NCI-H187 (cell line): ENCODE measurements around the gene NET1.

ENCODE experiments used
- DNase-seq, 2 experiments: peaks; one replicate each; lab custom pipeline; 2025; lab: John Stamatoyannopoulos, UW

NET1 gene

DNA sequence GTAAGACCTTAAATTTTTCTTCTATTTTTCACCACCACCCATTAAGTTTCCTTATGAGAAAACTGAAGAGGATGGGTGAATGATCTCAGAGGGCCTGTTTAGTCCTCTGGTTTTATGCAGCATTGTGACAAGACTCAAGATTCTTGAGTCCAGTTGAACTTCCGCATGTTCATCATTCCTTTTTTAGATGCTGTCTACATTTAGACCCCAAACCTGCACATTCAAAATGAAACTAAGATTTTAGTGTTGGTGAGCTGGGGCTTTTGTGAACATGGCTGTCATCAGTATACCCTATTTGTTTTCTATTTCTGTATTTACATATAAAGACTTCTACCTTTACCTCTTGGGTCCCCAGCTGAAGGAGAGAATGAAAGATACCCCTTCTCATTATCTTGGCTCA, 31.1 kb downstream of the NET1 start:
- DNase-seq: no peak

DNA sequence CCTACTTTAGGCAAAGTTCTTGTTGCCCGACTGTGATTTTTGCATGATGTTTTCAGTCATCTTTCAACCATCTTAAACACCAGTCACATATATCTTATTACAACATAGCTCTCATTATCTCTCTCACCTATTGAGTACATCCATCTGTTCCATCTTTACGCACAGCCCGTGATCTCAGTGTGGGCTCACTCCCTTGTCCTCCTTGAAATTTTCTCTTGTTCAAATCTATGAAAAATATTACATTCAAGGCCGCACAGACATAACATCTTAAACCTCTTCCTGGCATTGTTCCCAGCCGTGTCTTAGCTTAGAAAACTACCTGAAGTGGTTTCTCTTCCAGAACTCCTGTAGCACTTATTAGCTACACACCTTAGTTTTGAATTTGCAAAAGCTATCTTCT, 32.6 kb downstream of the NET1 start:
- no peak for DNase-seq

DNA sequence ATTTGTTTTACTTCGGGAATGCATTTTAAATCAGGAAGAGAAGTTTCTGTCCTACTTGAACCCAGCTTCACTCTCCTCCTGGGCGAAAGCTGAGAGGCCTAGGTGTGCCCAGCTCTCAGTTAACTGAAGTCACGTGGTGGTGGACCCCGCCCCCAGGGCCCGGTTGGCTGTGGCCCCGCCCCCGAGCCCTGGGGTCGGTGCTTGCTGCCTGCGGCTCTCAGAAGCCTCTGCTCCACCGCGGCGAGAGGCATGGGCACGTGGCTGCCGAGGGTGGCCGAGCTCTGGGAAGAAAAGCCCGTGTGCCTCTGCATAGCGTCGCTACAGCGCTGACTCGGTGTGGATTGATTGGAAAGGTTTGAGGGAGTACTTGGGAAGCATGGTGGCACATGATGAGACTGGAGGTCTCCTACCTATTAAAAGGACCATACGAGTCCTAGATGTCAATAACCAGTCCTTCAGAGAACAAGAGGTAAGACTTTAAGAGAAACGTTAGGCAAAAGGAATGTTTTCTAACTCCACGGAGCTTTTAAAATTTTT, 34.1 kb downstream of the NET1 start:
- peak; percentile 85 to 87 for DNase-seq

DNA sequence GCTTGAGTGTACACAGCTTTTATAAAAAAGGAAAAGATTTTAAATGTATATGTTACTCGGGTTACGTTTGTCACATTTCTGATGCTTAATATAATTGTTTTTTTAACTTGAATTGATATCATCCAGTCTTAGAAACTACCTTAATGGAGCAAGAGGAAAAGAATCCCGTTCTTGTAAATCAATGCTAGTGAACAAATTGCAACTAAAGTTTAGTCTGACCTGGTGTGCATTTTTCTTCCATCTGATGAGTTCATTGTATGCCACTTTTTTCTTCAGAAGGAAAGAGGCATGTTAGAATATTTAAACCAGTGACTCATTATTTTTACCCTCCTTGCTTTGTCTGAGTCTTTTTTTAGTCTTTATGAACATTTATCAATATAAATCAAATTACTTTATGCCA, 34.7 kb downstream of the NET1 start:
- DNase-seq: no peak

DNA sequence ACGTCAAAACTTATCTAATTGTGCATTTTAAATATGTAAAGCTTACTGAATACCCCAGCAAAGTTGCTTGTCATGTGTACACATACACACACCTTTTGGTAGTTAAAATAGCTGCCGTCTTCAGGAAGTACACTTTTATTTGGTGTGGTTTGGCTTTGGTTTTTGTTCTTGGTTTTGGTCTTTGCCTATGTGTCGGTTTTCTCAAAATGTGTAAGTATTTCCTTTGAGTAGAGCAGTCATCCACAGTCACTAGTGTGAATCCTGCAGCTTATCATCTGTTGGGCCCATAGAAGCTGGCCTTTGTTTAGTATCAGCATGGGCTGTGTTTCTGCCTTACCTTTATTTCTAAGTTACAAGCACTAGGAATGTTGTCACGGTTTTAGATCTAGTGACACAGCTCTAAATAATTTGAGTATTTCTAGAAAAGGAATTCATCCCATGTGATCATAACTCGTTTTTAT, 35.3 kb downstream of the NET1 start:
- DNase-seq: no peak

DNA sequence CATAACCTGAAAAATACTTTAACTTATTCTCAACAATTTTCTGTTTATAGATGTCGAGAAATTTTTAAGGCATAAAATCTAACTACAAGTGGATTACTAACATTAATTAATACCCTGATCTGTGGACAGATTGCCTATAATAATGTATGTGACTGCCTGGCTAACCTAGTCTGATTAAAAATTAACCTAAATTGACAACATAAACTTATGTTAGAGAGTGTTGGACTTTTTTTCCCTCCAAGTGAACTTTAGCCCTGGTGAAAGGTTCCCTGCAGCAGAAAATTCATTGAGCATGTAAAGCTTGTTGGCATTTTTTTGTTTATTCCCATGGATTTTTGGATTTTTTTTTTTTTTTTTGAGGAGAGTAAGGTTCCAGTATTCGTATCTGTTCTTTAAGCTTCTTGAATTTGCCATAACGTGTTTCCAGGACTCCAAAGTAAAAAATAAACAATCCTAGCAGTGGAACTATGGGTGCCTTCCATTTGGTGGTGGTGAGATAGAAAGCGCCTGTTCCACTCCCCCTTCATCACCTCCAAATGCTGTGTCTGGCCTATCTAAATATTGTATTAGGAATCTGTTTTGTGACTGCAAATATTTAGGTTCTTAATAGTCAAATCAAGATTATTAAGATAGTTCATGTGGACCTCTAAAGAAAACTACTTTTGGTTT, 36.1 kb downstream of the NET1 start:
- no peak for DNase-seq

DNA sequence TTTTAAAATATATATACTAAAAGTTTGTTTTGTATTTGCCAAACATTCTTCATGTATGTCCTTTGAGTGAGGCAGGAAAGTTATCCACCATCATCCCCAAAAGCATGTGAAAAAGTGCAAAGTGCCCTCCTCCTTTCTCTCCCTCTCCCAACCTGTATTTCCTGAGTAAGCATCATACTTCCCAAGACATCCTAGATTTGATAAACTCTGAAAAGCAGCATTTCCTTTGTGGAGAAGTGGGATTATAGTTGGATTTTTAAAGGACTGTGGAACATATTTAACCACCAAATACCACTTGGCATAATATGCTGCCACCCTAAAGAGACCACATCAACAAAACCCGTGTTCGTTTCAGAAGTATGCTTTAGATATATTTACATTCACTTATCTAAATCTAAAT, 36.9 kb downstream of the NET1 start:
- DNase-seq: no peak

DNA sequence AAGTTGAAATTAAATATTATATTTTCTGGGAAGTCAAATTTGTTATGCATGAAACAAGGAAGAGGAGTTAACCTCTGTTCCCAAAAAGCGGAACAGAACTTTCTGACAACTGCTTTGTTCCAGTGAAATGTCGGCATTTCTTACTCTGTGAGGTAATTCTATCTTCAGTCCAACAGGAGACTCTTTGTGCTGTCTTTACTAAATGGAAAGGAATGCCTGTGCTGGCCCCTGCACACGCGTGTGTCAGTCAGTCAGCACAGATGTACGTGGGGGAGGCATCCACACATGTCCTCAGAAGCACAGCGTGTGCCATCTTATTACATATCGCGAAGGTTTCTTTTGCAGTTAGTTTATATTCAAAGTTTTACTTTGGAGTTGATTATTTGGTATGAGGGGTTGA, 37.5 kb downstream of the NET1 start:
- no peak for DNase-seq

DNA sequence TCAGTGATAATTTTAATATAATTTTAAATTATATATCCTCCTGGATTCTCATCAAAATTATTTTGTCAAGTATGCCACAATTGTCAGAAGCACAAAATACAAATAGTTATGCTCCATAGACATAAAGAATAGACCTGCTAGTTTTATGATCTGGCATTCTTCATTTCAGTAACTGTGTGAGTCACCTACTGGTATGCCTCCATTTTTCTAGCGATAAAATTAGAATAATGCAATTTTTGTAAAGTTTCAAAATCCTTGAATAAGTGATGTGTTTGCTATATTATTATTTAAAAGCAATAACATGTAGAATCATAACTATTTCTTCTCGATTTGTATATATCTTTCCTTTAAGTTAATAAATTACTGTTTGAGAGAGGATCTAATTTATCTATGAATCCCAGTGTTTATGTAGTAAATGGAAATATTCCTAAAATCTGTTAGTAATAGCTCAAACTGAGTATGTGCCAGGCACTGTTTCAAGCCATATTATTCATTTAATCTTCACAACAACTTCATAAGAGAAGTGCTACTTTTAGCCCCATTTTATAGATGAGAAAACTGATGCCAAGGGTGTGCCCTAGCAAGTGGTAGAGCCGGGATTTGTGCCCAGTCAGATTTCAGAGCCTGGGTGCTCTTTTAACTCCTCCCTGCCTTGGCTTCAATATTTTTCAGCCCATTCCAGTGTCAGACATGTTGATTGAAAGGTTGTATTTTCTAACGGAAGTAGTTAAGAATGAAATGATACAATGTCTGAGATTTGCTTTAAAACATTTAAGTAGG, 38.4 kb downstream of the NET1 start:
- no peak for DNase-seq

DNA sequence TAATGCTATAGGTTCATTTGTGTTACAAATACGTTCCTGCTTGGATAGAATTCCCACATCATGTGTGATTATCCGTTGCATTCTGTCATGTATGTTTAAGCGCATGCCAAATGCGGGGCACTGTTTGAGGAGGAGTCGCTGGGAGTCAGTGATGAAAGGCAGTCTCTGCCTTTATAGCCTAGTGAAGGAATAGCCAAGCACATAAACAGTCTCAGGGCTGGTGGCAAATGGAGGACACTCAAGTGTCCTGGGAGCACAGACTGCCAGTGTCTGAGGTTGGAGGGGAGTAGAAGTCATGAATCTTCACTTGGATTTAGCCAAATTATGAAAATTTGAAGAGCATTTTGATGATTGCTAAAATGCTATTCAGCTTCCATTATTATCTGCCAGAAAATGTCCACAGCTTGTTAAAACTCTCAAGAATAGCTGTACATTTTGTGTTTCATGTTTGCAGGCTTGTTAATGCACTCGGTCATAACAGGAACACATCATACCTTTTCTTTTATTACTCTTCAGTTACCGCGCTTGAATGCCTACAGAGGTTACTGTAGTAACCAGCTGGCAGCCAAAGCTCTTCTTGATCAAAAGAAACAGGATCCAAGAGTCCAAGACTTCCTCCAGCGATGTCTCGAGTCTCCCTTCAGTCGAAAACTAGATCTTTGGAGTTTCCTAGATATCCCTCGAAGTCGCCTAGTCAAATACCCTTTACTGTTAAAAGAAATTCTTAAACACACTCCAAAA, 41.6 kb downstream of the NET1 start:
- peak; percentile 14 to 35 for DNase-seq

DNA sequence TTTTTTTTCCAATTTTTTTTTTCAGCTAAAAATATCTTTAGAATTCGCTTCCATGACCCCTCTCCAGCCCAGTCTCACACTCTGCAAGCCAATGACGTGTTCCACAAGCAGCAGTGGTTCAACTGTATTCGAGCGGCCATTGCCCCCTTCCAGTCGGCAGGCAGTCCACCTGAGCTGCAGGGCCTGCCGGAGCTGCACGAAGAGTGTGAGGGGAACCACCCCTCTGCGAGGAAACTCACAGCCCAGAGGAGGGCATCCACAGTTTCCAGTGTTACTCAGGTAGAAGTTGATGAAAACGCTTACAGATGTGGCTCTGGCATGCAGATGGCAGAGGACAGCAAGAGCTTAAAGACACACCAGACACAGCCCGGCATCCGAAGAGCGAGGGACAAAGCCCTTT, 44.2 kb downstream of the NET1 start:
- no peak for DNase-seq

DNA sequence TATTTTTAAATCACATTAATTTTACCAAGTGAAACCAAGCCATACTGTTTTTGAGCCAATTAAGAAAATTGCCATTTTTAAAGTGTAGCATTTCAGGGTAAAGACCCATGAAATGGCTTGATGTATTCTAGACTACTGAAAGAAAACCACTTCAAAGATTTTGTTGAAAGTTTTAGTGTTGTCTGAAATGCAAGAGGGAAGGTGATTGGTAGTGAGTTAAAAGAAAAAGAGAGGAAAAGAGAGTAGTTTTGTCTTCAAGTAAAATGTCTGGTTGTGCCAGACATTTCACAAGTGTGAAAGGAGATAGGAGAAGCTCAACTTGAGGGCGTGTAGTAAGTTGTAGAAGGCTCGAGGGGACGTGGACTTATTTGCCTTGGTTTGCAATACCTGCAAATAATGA, 45.4 kb downstream of the NET1 start:
- no peak for DNase-seq

DNA sequence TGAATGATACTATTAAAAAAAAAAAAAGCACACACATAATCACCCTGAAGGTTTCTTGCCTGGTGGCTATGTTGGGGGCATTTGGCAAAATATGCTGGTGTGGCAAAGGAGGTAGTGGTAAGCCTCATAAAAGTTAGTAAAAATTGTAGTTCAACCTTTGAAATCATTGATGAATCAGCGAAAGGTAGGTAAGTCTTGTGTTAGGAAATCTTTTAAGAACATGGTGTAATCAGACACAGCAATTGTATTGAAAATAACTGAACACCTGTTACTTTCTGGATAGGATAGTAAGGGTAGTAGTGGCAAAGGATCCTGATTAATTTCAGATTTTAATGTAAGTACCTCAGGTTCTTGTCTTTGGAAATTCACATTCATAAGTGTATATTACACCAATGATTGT, 46.1 kb downstream of the NET1 start:
- no peak for DNase-seq

DNA sequence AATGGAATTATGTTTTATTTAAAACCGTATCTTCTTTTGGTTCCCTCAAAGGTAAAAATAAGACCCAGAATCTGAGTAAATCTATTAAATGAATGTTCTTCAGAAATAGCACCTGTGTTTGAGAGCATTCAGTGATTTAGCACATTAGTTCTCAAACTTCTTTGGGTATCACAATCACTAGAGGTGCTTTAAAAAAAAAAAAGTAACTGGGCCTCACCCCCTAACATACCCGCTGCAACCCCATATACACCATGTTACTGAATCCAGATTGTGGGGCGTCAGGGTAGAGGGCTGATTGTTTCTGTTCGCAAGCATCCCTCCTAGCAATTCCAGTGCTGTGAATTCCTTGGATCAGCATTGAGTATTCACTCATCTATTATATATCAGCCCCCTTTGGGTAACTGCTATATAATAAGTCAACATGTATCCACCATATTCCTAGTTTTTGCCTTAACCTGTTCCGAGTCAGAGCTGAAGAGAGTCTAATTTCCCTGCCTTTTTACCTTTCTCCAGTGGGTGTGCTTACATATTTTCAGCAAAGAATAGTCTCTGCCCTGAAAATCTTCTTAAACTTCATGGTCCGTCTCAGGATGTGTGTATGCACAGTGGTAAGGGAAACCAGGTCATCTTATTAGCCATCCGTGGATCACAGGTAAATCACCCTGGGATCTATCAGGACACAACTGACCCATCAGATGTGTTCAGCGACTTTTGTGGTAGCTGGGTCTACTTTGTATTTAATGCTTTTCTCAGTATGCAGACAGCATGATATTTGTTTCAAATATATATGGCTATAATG, 46.8 kb downstream of the NET1 start:
- DNase-seq: no peak

DNA sequence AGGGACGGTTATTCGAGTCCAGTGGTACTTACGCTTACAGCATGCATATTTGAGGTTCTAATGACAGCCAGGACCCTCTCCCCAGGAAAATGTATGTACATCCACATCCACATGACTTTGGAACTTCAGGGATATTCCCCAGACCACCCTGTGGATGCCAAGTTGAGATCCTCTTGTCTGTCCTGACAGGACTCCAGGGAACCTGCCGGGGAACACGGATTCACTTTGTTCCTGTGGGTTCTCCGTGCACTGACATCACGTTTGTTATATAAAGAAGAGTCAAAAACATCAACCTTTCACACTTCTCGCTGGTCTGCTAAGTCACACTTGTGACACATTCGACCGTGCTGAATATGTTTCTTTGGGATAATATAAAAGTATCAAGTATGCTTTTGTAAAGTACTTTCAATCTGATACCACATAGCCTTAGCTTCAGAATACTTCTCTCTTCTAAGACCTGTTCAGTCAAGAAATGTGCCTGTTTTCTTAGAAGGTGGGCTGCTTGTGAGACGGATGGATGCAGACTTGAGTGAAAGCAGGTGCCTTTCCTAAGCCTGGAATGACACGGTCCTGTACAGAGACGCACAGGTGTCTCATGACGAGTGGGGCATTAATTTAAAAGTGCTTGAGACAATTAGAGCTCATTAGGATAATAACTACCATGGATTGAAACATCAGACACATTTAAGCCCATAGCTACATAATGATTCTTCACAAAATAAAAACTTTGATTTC, 48.3 kb downstream of the NET1 start:
- no peak for DNase-seq

DNA sequence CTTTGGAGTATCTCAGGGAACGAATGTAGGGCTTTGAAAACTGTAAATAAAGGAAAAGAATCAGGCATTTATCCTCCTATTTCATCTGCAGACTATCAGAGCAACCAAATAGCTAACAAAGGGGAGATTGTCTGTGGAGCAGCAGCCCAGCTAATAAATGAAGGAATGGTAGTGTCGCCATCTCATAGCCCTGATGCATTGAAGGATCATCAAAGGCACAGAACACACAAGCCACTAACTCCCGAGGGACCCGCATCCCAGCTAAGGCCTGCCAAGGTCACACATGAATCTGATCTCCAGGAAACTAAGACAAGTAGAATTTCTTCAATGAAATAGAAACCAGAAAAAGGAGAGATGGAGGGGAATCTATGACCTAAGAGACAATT, 48.8 kb downstream of the NET1 start:
- peak in 1 of 2 experiments; percentile 22 for DNase-seq

DNA sequence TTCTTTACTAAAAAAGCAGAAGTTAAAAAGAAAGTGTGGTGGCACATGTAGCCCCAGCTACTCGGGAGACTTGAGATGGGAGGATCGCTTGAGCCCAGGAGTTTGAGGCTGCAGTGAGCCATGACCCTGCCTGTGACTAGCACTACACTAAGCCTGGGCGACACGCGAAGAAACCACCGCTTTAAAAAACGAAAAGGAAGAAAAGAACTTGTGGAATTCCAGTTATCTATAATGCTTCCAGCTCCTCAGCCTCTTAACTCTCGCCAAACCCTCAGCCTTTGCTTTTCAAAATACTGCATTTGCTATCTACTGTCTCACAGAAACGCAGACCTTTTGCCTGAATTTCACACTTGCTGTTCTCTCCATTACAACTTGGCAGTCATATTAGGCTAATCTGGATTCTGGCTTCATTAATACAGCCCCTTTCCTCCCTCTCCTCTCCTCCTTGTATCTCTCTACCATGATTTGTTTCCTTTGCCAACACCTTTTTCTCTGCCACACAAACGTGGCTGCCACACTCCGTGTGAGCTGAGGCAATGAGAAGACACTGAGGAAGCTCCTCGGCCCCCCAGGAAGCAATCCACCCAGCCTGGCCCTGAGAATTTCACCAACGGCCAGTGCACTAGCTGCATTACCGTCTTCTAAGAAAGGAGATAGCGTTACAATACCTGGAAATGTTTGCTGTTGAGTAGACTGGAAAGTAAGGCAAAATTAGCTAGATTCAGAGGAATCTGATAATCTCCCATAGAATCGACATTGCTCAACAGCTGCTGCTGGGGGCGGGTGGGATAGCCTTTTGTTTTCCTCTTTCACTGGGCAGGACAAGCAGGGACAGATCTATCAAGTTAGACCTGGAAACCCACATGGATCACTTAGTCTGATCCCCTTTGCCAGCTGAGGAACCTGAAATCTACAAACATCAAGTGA, 49.8 kb downstream of the NET1 start:
- DNase-seq: no peak

DNA sequence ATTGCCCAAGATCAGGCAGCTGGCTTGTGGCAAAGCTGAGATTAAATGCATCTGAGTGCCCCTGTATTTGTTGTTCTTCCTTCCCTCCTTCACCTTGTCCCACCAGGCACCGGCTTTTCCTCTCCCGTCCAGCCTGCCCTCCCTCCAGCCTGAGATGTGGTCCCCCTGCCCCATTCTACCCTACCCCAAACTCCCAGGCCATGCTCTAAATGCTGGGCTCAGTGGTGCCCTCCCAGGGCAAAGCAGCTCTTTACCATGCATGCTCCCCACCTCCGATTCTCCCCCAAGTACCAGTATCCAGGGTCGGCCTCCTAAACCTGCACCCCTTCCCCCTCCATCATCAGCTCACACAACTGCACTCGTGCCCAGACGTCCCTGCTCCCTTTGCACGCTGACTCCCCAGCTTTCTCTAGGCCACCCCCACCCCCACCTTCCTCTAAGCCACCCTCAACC, 50.5 kb downstream of the NET1 start:
- no peak for DNase-seq

DNA sequence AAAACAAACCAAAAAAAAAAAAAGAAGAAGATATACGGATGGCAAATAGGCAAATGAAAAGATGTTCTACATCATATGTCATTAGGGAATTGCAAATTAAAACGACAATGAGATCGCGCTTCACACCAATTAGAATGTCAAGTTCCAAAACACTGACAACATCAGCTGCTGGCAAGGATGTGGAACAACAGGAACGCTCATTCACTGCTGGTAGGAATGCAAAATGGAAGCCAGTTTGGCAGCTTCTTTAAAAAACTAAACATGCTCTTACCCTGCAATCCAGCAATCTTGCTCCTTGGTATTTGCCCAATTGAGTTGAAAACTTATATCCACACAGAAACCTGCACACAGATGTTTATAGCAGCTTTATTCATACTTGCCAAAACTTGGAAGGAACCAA, 52.2 kb downstream of the NET1 start:
- no peak for DNase-seq

DNA sequence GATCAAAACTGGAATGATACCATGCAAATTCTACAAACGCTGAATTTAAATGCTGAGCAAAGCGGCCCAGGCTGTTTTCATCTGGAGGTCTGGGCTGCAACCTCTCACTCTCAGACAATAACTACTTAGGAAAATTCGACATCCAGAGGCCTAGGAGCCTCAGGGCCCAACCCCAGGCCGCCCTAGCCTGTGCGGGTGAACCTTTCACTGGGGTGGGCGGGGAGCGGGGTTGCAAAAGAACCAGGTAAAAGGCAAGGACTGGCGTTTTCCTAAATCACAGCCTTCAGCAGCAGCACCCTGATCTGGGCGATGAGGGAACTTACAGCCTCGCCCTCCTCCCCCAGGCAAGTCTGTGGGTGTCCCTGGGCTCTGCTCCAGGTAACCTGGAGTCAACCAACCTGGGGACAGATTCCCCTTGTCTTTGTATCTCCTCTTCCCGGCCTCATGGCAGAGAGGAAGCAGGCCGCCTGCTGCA, 53.7 kb downstream of the NET1 start:
- DNase-seq: no peak
